Stimulated activated CD8-positive, alpha-beta memory T cell treated with anti-CD3 and anti-CD28 coated beads, Interleukin-4, amount 100 ng/mL, for 24 hours (primary cell): Measurements from ENCODE around the gene CEP55.
"Not testable (repeated sequence)": the region's sequence is repeated elsewhere in the genome, so short reads cannot be mapped to it uniquely, and the experiment has no call there.

Experiments used
- DNase-seq: peaks from one replicate; pipeline ENCODE4 v3.0.0-alpha.2; 2020; ENCODE audit warnings: low read depth

The CEP55 gene

DNA sequence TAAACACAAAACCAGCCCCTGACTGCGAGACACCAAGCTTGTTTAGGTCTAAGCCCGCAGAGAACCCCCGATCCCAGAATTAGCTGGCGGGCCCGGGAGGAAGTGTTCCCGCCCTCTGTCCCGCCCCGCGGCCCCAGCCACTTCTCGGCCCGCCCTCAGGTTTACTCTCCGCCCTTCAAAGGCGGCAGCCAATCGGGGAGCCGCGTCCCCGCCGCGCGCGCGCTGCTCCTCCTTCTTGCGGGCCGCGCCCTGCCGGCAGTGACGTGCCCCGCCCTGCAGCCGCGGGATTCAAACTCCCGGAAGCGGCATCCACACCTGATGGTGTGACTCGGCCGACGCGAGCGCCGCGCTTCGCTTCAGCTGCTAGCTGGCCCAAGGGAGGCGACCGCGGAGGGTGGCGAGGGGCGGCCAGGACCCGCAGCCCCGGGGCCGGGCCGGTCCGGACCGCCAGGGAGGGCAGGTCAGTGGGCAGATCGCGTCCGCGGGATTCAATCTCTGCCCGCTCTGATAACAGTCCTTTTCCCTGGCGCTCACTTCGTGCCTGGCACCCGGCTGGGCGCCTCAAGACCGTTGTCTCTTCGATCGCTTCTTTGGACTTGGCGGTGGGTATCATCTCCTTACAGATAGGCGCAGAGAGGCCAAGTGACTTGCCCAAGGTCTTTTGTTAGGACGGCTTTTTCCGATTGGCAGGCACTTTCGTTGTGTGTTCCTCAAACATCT lies at the start of gene CEP55:
CEP55 (plus strand) TSS at position 291 of the 720 bp plus-strand sequence. CDS start 3,440 bp downstream, outside the sequence.
- DNase-seq, result peak; percentile 93

DNA sequence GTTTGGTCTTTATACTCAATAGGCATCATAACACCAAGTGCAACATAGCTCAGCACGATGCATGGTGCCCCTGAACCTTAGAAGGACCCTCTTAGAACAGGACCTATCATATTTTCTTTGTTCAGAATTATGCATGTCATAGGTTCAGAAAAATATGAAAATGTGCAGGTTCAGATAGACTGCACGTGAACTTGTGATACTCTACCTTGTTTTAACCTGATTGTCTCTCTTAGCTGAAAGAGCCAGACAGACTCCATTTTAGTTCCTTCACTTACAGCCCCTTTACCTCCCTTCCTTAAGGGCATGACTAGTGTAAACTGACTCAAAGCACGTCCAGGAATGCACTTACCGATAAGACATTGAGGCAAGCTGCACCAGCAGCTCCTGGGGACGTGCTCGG lies 49.4 kb upstream of the CEP55 start:
- no peak for DNase-seq

DNA sequence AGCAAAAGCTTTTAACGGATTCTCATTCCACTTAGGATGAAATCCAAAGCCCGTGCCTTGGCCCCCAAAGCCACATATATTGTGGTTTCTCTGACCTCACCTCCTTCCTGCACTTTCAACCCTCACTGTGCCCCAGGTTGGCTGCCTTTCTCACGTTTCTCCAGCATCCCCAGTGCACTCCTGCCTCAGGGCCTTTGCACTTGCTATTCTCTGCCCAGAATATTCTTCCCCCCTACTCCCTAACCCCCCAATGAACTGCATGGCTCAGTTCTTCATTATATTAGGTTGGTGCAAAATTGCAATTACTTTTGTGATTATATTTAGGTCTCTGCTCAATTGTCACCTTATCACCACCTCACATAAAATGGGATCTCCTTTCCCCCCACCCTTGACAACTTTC lies 48.4 kb upstream of the CEP55 start:
- DNase-seq, result no peak

DNA sequence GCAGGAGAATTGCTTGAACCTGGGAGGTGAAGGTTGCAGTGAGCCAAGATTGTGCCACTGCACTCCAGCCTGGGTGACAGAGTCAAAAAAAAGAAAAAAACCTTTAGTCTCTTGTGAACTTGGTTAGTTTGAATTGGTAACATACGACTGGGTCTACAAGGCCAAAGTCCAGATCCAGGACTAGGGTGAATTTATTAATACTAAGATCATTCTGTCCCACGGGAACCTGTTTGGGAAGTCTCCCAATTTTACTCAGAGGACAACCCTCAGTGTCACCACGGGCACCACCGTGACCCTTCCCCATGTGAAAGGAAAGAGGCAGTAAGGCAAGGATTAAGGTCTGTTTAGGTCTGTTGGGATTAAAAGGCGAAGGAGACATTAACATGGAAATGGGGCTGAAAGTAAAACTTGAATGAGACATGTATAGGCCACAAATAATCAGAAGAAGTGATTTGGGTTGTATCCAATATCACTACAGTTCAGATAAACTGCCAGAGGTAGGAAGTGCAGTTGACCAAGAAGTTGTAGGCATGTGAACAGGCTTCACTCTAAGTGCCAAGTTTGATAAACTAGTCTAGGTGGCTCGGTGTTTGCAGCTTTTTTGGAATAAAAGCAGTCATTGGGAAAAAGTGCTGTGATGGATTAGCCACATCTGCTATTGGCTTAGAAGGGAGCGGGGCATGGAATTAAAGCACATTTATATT lies 45.0 kb upstream of the CEP55 start:
- DNase-seq, result no peak

DNA sequence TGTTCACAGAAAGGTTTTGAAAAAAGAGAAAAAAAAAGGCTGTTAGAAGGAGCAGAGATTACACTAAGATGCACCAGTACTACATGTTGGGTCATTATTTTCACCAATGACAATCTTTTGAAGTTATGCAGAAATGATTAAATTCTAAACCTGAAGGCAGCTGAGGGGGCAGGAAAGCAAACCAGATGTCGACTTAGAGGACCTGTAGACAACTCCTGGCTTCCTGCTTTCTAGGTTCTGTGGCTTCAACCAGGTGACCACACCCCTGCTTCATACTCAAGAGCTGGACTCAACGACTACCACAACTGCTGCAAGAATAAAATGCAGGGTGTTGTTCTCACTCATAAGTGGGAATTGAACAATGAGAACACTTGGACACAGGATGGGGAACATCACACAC lies 44.3 kb upstream of the CEP55 start:
- no peak for DNase-seq

DNA sequence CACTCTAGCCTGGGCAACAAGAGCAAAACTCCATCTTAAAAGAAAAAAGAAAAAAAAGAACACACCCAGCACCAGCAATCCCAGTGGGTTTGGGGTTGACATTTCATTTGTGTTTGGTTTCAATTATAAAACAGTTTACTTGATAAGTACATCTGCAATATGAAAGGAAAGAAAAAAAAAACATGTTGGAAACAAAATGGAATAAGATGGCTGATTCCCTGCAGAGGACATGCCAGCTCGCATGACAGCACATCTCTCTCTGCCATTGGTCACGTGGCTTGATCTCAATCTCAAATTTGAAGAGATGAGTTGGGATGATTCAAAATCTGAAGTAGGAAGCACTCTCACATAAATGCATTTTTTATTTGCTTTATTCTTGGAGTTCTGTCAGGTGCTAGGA lies 42.3 kb upstream of the CEP55 start:
- no peak for DNase-seq

DNA sequence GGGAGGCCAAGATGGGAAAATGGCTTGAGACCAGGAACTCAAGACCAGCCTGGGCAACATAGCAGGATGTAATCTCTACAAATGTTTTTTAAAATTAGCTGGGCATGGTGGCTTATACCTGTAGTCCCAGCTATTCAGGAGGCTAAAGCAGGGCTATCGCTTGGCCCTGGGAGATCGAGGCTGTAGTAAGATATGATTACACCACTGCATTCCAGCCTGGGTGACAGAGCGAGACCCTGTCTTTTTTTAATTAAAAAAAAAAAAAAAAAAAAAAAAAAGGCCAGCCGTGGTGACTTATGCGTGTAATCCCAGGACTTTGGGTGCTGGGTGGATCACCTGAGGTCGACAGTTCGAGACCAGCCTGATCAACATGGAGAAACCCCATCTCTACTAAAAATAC lies 41.7 kb upstream of the CEP55 start:
- DNase-seq, result no peak

DNA sequence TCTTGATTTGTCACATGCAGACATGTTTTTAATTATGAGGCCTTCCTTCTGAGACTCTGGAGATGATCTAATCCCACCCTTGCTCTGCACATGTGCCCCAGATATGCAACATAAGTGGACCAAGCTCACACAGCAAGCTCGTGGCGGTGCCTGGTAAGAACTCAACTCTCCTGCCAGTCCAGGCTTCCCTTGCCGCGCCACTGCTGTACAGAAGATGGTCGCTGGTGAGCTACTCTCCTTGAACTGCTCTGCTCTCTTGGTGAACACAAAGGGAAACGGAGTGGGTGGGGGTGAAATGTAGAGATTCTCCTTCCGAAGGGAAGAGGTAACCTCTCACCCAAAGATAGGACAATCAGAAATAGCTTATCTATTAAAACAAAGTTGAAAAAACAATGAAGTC lies 39.9 kb upstream of the CEP55 start:
- DNase-seq, result no peak

DNA sequence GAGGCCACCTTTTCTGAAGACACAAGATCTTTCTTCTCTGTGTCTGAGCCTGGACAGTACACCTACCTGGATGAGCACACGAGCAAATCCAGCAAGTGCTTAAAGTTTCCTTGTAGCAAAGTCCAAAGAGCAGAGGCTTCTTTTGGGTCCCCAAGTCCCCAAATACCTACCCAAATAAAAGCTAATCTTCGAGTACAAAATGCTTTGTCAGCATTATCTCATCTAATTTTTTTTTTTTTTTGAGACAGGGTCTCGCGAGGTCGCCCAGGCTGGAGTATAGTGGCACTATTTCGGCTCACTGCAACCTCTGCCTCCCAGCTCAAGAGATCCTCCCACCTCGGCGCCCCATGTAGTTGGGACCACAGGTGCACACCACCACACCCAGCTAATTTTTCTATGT lies 38.9 kb upstream of the CEP55 start:
- DNase-seq, result no peak

DNA sequence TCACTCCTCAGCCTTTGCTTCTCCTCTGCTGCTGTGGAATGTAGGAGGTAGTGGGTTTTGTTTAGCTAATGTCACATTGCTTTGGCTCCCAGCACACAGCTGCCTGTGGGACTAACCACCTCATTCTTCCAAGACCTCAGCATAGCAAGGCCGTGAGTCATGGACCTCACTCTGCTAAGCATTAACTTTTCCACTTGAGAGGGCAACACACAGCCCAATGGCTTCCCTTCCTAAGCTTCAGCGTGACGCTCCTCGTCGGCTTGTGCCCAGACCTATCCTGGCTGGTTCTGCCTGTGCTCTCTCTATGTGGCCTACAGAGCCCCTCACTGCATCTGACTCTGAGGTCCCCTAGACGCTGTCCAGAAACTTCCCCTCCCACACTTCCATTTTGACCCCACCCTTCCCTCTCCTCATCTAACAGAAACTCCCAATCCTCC lies 37.6 kb upstream of the CEP55 start:
- DNase-seq, result no peak

DNA sequence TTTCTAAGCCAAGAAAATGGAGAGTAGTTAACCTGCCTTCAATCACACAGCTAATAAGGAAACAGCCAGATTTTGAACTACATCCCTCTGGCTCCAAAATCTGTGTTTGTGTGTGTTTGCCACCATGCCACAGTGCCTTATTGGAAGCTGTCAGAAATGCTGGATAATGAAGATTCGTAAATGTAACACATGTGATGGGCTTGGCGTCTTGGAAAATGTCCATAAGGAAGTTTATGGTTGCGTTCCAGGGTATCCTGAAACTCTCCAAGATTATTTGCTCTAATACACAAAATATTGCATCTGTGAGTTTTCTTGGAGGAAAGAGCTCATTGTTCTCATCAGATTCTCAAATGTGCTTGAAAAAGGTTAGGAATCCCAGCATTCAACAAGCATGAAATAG lies 36.9 kb upstream of the CEP55 start:
- no peak for DNase-seq

DNA sequence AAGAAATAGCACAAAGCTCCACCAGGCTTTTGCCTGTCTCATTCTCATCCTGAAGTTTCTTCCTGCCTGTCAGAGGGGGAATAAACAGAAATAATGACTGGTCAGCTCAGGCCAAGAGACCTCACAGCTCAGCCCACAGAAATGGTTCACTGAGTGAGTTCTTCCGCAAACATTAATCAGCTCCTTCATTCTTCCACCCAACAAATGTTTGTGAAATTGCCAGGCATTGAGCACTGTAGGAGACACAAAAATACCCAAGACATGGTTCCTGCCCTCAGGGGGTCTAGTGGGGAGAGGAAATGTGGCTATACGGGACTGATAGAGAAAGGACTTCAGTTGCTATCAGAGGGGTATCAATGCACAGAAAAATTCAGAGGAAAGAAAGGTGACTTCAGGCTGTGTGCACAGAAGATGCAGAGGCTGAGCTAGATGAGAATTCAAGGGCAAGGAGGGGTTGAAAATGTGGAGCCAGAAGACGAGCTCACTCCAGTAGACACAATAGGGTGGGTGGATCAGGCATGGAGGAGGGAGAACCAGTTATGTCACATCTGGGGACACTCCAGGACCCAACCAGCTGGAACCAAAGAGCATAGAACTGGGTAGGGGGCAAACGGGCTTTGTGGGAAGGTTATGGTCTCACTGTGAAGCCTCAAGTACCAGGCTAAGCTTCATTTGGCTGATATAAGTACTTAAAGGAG lies 35.2 kb upstream of the CEP55 start:
- no peak for DNase-seq

DNA sequence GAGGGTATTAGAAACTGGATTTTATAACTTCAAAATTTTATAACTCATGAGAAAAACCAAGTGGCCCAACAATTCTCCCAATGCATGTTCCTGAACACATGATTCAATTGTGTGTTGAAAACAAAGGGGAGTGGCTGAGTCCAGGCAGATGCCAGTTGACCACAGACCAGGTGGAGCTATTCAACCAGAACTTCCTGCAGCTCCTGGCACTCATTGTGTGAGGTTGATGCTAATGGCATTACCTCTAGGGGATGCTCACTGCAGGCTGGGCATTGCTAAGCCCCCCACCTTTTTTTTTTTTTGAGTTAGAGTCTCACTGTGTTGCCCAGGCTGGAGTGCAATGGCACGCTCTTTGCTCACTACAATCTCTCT lies 34.6 kb upstream of the CEP55 start:
- no peak for DNase-seq

DNA sequence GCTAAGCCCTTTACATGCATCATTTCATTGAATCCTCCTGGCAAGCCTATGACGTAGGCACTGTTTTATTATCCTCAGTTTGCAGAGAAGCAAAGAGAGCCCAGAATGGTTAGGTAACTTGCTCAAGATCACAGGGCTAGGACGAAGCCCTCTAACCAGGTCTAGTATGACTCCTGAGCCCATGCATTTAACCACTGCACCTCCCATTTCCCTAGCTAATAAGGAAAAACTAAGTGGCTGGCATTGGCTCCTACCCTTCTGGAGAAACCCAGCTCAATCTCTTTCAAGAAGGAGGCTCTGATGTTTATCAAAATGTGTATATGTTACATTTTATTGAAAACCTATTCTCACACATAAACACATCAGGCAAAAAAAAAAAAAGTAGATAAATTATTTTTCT lies 34.0 kb upstream of the CEP55 start:
- DNase-seq, result no peak

DNA sequence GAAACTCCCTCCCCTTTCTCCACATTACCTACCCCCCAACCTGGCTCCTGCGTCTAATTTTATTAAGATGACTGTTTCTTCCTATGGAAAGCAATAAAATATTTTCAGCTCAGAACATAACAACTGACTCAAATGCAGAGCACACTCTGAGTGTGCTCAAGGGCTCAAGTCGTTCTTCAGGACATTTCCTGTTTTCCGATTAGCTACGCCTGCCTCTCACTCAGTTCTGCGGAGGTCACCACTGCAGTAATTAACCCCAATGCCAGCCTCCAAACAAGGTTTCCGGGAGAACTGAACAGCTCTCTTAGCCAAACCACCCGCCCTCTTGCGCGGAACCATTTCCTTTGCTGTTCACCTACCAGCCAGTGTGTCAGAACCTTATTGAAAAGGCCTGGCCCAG lies 33.5 kb upstream of the CEP55 start:
- DNase-seq, result no peak

DNA sequence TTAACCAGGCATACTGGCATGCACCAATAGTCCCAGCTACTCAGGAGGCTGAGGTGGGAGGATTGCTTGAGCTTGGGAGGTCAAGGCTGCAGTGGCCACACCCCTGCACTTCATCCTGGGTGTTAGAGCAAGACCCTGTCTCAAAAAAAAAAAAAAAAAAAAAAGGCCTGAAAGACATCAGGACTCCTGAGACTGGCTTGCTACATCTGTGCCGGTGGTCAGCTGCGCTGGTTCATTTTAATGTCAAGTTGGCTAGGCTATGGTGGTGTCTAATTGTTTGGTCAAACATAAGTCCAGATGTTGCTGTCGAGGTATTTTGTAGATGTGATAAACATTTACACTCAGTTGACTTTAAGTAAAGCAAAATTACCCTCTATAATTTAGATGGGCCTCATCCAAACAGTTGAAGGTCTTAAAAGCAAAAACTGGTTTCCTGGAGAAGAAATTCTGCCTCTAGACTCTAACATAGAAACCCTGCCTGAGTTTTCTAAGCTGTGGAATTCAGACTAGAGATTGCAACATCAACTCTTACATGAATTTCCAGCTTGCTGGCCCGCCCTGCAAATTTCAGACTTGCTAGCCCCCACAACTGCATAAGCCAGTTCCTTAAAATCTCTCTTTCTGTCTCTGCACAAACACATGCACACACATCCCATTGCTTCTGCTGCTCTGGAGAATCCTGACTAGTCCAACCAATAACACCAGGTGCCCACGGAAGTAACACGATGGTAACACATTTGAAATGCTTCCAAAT lies 32.5 kb upstream of the CEP55 start:
- DNase-seq, result no peak

DNA sequence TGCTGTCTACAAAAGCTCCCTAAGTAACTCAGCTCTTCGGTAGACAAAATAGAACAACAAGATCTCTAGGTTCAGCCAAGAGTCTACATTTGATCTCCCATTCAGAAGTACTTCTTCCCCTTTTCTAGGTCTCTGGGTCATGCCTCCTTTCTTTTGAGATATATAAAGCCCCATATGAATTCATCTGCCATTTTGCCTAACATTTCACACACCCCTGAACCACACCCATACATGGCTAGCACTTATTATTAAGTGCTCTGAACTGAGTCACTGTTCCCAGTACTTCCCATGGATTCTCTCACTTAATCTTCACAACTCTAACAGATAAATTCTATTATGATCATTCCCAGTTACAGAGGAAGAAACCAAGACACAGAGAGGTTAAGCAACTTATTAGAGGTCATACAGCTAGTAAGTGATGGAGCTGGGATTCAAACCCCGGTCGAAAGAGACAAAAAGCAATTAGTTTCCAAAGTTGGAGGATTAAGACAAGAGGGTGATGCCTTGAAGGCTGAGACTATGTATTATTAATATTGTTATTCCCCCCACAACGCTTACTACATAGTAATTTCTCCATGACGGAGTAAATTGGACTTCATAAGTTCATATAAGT lies 31.5 kb upstream of the CEP55 start:
- no peak for DNase-seq

DNA sequence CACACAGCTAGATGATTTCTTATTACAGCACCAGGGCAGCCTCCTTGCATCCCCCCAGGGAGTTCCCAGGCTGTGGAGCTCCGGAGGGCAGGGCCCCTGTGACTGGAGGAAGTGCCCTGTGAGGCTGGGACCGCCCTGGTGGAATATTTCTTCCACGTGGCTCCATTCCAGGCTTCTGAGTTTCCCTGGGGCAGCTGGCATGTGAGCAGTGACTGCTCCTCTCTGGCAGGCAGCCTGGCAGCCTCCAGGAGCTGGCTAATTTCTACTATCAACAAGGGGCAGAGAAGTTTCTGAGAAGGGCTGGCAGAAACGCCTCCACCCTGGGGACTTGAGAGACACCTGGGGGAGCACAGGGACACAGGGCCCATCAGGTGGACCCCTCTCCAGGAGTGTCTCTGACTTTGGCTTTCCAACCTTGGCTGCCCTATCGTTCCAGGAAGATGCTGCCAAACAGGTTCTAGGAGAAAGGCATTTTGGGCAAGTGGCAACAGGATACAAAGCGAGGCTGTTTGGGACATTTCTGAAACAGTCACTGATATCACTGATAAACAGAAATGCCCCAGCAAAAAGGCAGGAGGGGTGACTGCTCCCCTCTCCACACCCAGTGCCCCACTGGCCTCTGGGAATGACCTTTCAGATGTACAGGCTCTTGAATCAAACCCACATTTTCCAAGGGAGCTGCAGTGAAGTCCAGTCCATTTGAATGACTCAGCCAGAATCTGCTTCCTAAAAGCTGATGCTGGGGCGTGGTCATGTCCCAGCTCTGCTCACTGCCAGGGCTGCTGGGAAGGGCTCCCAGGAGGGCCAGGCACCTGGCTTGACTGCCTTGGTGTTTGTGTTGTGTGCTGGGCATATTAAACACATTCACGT lies 30.4 kb upstream of the CEP55 start:
- no peak for DNase-seq

DNA sequence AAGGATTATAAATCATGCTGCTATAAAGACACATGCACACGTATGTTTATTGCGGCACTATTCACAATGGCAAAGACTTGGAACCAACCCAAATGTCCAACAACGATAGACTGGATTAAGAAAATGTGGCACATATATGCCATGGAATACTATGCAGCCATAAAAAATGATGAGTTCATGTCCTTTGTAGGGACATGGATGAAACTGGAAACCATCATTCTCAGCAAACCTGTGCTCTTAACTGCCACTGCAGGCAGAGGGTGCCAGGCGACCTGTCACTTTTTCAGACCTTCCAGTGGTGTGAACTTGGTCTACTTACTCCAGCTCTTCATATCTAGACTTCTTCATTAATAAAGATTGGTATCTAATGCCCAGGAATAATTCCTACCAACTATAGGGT lies 28.8 kb upstream of the CEP55 start:
- DNase-seq, result not testable (repeated sequence)

DNA sequence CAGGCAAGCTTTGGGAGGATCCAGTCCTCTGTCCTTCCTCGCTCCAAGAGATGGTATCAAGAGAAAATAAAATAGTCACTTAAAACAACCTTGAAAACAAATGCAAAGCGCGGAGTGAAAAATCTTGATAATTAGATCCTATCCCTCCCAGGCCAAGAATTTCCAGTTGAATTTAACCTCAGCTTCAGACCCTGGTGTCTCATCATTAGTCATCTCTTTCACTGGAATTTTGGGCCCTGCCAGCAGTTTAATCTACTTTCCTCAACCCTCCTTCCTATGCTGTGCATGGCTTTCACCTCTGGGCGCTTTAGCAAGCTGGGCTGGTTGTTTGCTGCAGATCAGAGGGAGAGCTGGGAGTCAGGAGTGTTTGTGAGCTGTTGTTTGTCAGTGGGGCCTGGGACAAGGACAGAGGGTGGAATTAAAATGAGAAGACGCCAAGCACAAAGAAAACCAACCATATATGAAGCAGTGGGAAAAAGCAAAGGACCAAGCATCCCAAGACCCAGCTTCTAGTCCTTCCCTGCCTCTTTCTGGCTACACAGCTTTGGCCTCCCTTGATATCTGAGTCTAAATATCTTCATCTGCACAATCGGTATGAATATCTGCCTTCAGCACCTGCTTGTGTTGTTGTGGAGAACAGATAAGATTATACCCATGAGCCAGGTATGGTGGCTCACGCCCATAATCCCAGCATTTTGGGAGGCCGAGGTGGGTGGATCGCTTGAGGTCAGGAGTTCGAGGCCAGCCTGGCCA lies 27.8 kb upstream of the CEP55 start:
- DNase-seq, result no peak
